SKM-1 (cell line): ENCODE data around the gene BCL11A.

Experiments used
- DNase-seq: peaks from one replicate; lab custom pipeline; 2025; ENCODE audit not compliant: unreplicated experiment; lab: John Stamatoyannopoulos, UW

Gene BCL11A

GRCh38 chr2:60469536-60470317, 83.7 kb downstream of the BCL11A start:
- no peak for DNase-seq

GRCh38 chr2:60468382-60469085, 84.9 kb downstream of the BCL11A start:
- no peak for DNase-seq

GRCh38 chr2:60466161-60466702, 87.2 kb downstream of the BCL11A start:
- DNase-seq: no peak

GRCh38 chr2:60465736-60466135, 87.7 kb downstream of the BCL11A start:
- DNase-seq: no peak

- no peak for DNase-seq
These were observed 90.2 kb downstream of the BCL11A start for GRCh38 chr2:60463249-60463648.

- DNase-seq: no peak
These were observed 91.9 kb downstream of the BCL11A start for GRCh38 chr2:60461421-60462108.

- DNase-seq: no peak
These were observed 92.7 kb downstream of the BCL11A start for GRCh38 chr2:60460577-60461420.

- DNase-seq: no peak
These were observed 93.6 kb downstream of the BCL11A start for GRCh38 chr2:60459851-60460250.

- no peak for DNase-seq
These were observed 97.2 kb downstream of the BCL11A start for GRCh38 chr2:60456115-60456770.

GRCh38 chr2:60453872-60454271, 99.6 kb downstream of the BCL11A start:
- DNase-seq: no peak

- no peak for DNase-seq
These were observed 100.2 kb downstream of the BCL11A start for GRCh38 chr2:60453301-60453700.

GRCh38 chr2:60450488-60450887, 103.0 kb downstream of the BCL11A start:
- no peak for DNase-seq

- DNase-seq: no peak
These were observed 105.5 kb downstream of the BCL11A start for GRCh38 chr2:60447943-60448342.

GRCh38 chr2:60446413-60447267, 106.8 kb downstream of the BCL11A start:
- DNase-seq: no peak

- no peak for DNase-seq
These were observed 107.7 kb downstream of the BCL11A start for GRCh38 chr2:60445684-60446179.

- DNase-seq: no peak
These were observed 110.8 kb downstream of the BCL11A start for GRCh38 chr2:60442608-60443007.

GRCh38 chr2:60441800-60442199, 111.7 kb downstream of the BCL11A start:
- DNase-seq: no peak

GRCh38 chr2:60440767-60441163, 112.7 kb downstream of the BCL11A start:
- no peak for DNase-seq
